Panc1 (cell line): ENCODE measurements around the gene CCDC6. TPM values are rescaled to one million over a fixed set of nuclear protein-coding genes. Genes with fewer than 3 reads are reported as not detected.

ENCODE experiments used
- ATAC-seq: fragments of 200-7000 bp; cut with Tn5 transposase; 2 replicates; pipeline ENCODE4 v1.9.1; 2020; ENCODE audit warnings: mild to moderate bottlenecking, moderate library complexity
- BruUV-seq: library from RNA; stranded (reverse); fragments of 400-500 nt; replicated peaks from 2 replicates; lab custom pipeline; 2021; lab: Mats Ljungman, UMichigan
- CTCF ChIA-PET: fragments of 300-600 bp; sonication (Branson Sonifier 250); formaldehyde crosslinking; loops from one replicate; lab custom pipeline; 2022; ENCODE audit warnings: antibody characterized with exemption; lab: Charles Lee
- POLR2A ChIA-PET: fragments of 300-600 bp; sonication (Branson Sonifier 250); formaldehyde crosslinking; loops from one replicate; lab custom pipeline; 2022; ENCODE audit warnings: antibody characterized with exemption; lab: Charles Lee
- DNase-seq: peaks from one replicate; pipeline ENCODE4 v3.0.0-alpha.2; 2010; ENCODE audit warnings: low read depth, low spot score
- H3K27ac ChIP-seq: 2 replicates; pipeline ENCODE4 v1.5.1; 2011; ENCODE audit warnings: mild to moderate bottlenecking, low read length, inconsistent platforms
- H3K27me3 ChIP-seq: fragments of 200-500 bp; sonication (Bioruptor generic); 2 replicates; pipeline ENCODE4 v1.6.0; 2014; ENCODE audit warnings: low read length, inconsistent platforms; ENCODE audit not compliant: control insufficient read depth, insufficient read depth
- H3K36me3 ChIP-seq: fragments of 200-500 bp; sonication (Bioruptor generic); 2 replicates; pipeline ENCODE4 v1.5.1; 2014; ENCODE audit warnings: inconsistent platforms, mild to moderate bottlenecking, low read length, moderate library complexity; ENCODE audit not compliant: control insufficient read depth, insufficient read depth
- H3K4me1 ChIP-seq: 2 replicates; pipeline ENCODE4 v1.5.1; 2011; ENCODE audit warnings: inconsistent platforms, mild to moderate bottlenecking, low read length, moderate library complexity; ENCODE audit not compliant: control insufficient read depth, insufficient read depth
- H3K4me3 ChIP-seq, 2 experiments: 2 replicates each; pipeline ENCODE4 v1.5.1; 2011 to 2012; ENCODE audit warnings: low read depth in 2 of 2, low read length in 2 of 2, mild to moderate bottlenecking in 2 of 2, inconsistent platforms in 1 of 2, moderate library complexity in 1 of 2
- H3K9me3 ChIP-seq: fragments of 200-500 bp; sonication (Bioruptor generic); 2 replicates; pipeline ENCODE4 v1.5.1; 2014; ENCODE audit warnings: low read depth, mild to moderate bottlenecking, inconsistent platforms, low read length, moderate library complexity; ENCODE audit not compliant: control insufficient read depth, insufficient read depth
- CTCF ChIP-seq: fragments of 450-650 bp; IDR thresholded peaks from 2 replicates; pipeline ENCODE4 v1.5.1; 2017; ENCODE audit warnings: mild to moderate bottlenecking
- POLR2AphosphoS5 ChIP-seq: IDR thresholded peaks from 2 replicates; pipeline ENCODE4 v1.6.1; 2012; ENCODE audit warnings: mild to moderate bottlenecking, low read depth, low read length, moderate library complexity
- REST ChIP-seq, 2 experiments: IDR thresholded peaks; 2 replicates each; pipeline ENCODE4 v1.6.1; 2011 to 2012; ENCODE audit warnings: low read depth in 2 of 2, control low read depth in 1 of 2, low read length in 1 of 2, mild to moderate bottlenecking in 1 of 2, moderate library complexity in 1 of 2; ENCODE audit not compliant: insufficient read depth in 1 of 2
- SIN3A ChIP-seq: IDR thresholded peaks from 2 replicates; pipeline ENCODE4 v1.6.1; 2012; ENCODE audit warnings: low read depth, mild to moderate bottlenecking, low read length, moderate library complexity, borderline replicate concordance; ENCODE audit not compliant: insufficient read depth
- TCF7L2 ChIP-seq: IDR thresholded peaks from 2 replicates; pipeline ENCODE4 v1.6.1; 2011; ENCODE audit warnings: mild to moderate bottlenecking, low read depth, low read length, inconsistent platforms
- in situ Hi-C: cut with HindIII; loops from 2 replicates; pipeline ENCODE4 v1.10.0; 2016; ENCODE audit warnings: low sequenced_read_pairs, low pct_unique_long_range_greater_than_20kb
- intact Hi-C: fragments of 100-400 bp; cut with micrococcal nuclease; formaldehyde crosslinking; loops from one replicate; pipeline ENCODE4 v1.10.0; 2022; ENCODE audit not compliant: unreplicated experiment
- total RNA-seq: library from RNA; stranded (reverse); gene quantifications from one replicate; pipeline ENCODE4 v1.2.1, GENCODE V29; 2021; ENCODE audit not compliant: unreplicated experiment

Gene CCDC6
- total RNA-seq, 1 experiment from 2014 or later = 48.7 TPM

GRCh38 chr10:59819683-59820082, 86.7 kb downstream of the CCDC6 start:
- ChIA-PET POLR2A (no interaction called here), CTCF (no interaction called here)
- intact Hi-C loops (no loop called here), in situ Hi-C loops (no loop called here)
- DNase-seq = no peak
- Histone ChIP-seq H3K27ac (no peak overlapping the region), H3K36me3 (no peaks in the 10 kb centered on the region), H3K9me3 (no peaks in the 10 kb centered on the region), H3K27me3 (no peaks in the 10 kb centered on the region), H3K4me1 (no peaks in the 10 kb centered on the region), H3K4me3 (no peak overlapping the region)
- BruUV-seq = no TSS peak
- TF ChIP-seq POLR2AphosphoS5 (no peak), TCF7L2 (no peak), CTCF (no peak), REST (IDR thresholded peaks at IDR 0.05; ENCODE audit: insufficient read depth in 1 of 2, low read depth in 2 of 2, low read length in 1 of 2) (no peak), SIN3A (no peak)
- ATAC-seq = no peak

GRCh38 chr10:59819265-59819664, 87.1 kb downstream of the CCDC6 start:
- in situ Hi-C loops = no loop called here

More at GRCh38 chr10:59819265-59819664, 87.1 kb downstream of the CCDC6 start:
- H3K4me3 ChIP-seq = no peak overlapping the region
- no peaks in the 10 kb centered on the region for H3K36me3 ChIP-seq
- H3K27me3 ChIP-seq = no peaks in the 10 kb centered on the region
- no peaks in the 10 kb centered on the region for H3K4me1 ChIP-seq
- no peaks in the 10 kb centered on the region for H3K9me3 ChIP-seq
- ChIA-PET POLR2A (no interaction called here), CTCF (no interaction called here)
- no peak overlapping the region for H3K27ac ChIP-seq
- DNase-seq (no peak), ATAC-seq (no peak)
- intact Hi-C loops = no loop called here
- no peak for TF ChIP-seq POLR2AphosphoS5
- TF ChIP-seq REST (IDR thresholded peaks at IDR 0.05; ENCODE audit: insufficient read depth in 1 of 2, low read depth in 2 of 2, low read length in 1 of 2) = no peak
- TF ChIP-seq SIN3A = no peak
- no peak for TF ChIP-seq TCF7L2
- no peak for TF ChIP-seq CTCF
- no TSS peak for BruUV-seq
